NCI-H1694 treated with DMSO at 0.1 percent for 48 hours (cell line): ENCODE results near the gene CTNNA2.

Experiments
- DNase-seq: peaks from one replicate; lab custom pipeline; 2025; lab: John Stamatoyannopoulos, UW

Gene CTNNA2

DNA sequence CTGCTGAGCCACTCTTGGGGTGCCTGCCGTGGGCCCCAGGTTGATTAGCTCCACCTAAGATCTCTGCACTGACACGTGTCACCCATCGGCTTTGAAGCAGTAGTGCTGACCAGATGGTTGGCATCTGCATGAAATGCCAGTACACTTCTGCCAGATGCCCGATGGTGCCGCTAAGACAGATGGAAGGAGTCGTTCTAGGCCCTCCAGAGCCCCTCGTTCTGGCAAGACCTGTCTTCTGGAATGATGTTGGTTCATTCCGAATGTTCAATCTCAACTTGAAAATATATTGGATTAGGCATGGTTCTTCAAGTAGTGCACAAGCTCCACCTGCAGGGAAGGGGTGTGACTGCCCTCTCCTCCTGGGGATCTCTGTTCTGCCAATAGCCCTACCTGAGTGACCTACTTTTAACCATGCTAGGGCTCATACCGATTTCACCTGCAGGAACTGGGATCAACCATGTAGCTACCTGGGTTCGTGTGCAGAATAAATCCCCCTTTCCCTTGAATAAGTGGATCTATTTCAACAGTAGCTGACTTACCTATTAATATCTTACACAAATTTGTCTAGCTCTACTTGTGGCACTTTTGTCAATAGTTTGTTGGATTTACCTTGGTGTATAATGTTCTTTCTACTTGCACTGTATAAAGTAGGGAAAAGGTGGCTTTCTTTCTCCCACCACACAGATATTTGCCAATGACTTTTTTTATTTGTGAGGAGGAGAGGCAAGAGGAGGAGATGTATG lies 342.6 kb downstream of the CTNNA2 start:
- DNase-seq = no peak

DNA sequence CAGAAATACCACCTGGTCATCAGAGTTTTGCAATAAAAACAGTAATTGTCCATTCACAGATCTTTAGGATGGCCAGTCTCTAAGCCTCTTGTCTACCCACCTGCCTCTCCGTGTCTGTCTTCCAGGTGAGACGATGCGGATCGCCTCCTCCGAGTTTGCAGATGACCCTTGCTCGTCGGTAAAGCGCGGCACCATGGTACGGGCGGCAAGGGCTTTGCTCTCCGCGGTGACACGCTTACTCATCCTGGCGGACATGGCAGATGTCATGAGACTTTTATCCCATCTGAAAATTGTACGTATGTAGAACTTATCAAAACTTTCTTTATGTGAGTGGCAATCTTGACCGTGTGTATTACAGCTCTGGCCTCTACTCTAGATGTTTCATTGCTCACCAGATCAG lies 345.0 kb downstream of the CTNNA2 start:
- no peak for DNase-seq

DNA sequence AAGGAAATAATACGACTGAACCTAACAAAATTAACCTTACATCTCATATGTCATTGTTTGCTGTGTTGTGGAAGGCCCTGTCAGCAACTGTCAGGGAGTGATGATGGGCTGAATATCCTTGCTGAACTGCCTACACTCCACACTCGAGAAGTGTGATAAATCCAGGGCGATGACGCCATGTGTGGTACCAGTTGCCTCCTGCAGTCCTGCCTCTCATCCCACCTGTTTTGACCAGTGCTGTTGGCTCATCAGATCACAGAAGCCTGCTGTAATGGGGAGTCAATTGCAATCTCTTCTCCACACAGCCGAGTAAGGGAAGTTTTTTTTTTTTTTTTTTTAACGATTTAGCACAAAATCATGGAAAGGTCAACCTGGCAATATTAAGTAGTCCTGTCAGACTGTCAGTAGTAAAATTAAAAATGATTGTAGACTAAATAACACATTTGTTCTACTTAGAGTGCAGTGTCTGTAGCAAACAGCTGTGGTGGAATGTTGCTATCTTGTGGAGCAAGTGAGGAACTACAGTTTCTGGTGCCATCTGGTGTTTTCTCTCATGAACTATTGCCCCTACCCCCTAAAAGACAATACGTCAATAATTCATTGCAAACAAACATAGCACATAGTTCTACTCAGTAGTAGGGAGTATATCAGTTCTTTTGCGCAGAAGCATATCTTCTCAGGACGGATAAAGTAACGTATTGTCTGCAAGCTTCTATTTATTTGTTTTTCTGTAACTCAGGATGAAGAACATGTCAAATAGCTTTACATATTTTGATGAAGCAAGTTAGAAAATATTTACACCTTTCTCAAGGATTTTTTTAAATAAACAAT lies 347.6 kb downstream of the CTNNA2 start:
- peak; percentile 4 for DNase-seq

DNA sequence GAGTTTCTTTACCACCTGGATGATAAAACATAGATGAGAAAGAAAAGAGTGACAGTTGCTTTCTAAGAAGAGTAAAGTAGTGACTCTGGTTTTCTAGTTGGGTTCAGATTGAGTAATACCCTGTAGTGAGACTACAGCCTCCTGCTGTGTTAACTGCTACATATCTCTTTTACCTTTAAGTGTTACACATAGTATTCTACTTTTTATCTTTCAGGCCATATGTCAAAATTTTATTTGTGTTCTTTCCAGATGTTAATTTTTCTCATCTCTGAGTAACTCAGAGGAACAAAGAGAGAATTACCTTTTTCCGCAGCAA lies 348.2 kb downstream of the CTNNA2 start:
- DNase-seq = no peak

DNA sequence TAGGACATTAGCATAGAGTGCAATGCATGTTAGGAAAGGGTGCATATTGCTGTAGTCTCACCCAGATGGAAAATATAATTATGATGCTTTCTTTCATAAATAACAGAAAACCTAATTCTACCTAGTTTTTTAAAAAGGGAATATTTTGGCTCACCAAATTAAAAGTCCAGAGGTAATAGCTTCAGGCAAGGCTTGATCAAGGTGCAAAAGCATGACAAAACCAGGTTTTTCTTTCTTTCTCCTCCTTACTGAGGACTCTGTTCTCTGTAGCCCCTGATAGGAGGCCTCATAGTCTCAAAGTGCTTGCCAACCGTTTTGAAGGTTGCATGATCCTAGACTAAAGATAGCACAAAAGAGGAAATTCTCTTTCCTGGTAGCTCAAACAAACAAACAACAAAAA lies 349.9 kb downstream of the CTNNA2 start:
- no peak for DNase-seq

DNA sequence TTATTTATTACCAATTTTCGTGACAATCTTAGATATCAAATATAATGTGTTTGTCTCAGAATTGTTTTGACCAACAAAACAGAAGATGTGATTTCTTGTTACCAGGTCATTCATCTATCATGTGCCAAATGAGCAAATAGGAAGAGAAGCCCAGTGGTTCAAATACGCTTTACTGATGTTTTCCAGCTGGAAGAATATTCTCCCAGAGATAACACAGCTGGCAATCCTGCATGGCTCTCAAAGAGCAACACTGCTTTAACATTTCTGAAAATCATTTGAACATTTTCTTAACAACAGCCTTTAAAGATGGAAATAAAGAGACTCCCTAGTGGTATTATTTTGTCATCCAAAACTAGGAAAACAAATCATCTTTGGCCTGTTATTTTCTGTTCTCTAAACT lies 359.8 kb downstream of the CTNNA2 start:
- DNase-seq = no peak

DNA sequence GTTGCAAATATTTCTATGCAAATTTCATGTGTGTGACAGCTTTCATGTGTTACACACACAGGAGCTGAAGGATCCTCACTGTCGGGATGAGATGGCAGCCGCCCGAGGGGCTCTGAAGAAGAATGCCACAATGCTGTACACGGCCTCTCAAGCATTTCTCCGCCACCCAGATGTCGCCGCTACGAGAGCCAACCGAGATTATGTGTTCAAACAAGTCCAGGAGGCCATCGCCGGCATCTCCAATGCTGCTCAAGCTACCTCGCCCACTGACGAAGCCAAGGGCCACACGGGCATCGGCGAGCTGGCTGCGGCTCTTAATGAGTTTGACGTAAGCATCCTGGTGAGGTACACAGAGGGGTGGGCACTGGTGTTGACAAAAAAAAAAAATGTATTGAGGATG lies 361.2 kb downstream of the CTNNA2 start:
- DNase-seq = no peak

DNA sequence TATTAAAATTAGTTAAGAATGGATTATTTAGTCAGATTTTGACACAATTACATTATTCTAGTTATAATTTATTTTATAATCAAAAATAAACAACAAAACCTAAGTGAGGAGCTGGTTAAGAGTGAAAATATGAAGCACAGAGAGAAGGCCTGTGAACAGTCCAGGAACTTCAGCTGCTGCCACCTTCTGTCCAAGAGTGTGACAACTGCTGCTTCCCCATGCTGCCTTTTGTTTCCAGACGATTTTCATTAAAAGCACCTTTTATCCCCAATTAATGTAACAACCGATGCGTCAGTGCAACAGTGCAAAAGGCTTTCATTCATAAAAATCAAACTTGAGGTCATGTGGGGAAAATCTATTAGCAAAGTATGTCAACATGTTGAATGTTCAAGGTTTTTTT lies 363.6 kb downstream of the CTNNA2 start:
- DNase-seq = peak; percentile 22

DNA sequence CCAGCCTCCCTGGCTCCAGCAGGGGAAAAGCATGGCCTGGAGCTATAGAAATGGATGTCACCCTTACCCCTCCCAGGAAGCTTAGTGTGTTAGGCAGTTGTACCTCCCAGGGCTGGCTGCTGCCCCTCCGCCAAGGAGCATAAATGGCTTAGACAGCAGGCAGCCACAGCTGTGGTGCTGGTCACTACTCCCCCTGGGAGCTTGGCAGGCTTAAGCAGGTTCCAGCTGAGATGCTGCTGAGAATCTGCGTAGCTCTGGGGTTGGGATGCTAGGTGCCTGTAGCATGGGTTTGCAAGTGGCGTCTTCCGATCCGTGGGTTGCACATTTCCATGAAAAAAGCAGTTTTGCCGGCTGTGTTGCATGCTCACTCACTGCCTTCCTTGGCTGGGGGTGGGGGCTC lies 369.7 kb downstream of the CTNNA2 start:
- DNase-seq = no peak

DNA sequence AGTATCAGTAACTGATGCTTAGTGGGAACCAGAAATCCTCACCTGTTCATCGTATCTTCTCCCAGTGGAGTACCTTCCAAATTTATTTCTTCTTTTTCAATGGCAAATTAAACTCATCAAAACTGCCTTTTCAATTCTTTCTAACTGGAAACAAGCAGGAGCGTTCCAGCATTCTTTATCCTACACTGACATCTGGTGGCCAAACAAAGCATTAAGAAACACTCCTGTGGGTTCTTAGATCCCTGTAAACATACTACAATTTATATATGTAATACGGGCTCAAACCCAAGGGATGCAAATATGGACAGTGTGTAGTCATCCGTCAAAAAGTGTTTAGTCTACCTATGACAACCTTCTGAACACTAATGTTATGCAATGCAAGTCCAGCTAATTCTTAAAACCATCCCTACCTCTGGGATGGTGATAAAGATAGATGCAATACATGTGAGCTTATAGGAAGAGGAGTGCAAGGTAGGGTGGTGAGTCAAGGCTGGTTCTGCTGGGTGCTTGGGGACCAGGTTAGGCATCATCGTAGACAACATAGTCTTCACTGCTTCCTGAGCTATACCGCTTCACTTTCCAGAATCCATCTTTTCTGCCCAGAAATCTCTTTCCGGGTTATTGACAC lies 375.0 kb downstream of the CTNNA2 start:
- DNase-seq = peak; percentile 60

DNA sequence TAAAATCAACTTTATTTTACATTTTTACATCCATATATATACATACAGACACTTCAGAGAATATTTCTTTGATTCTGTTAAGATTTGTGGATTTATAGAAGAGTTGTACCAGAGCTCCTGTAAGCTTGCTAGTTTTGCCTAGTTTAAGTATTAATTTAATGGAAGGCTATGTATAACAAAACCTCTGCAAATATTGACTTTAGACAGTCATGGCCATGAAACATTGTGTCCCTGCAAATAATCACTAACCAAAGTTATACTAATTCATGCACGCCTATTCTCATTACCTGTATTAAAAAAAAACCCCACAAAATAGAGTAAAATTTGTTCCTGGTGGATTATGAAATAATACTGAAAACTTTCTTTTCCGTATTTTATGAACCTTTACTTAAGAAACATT lies 379.3 kb downstream of the CTNNA2 start:
- DNase-seq = no peak

DNA sequence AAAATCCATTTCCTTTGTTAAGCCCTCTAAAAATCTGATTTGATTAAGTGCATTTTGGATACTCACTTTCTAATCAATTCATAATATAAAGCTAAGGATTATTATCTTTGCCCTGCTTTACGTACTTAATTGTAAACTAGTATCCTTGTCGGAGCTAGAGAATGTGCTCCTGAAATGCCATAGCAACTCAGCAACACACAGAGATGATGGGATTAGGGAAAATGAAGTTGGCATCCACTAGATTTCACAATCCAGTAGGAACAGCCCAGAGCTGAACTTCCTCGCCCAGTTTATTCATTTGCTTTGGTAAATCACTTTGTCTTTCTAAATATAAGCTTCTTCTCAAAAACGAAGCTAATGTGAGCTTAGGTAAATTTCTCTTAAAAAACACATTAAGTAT lies 386.3 kb downstream of the CTNNA2 start:
- DNase-seq = no peak

DNA sequence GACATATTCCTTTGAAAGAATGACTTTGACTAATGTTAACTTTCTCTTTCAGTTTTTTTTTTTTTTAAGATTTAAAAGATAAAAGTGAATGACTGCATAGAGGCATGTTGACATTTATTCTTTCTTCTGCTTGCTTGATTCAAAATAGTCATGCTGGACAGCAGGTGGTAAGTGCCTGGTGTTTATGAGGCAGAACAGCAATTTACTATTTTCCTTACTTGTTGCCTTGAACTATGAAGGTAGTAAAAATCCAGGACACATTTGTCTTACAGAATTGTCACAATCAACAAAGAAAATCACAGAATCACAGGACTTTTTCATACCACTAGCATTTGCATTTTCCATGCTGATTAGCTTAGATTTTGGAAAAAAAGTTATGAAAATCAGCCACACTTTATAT lies 388.3 kb downstream of the CTNNA2 start:
- no peak for DNase-seq

DNA sequence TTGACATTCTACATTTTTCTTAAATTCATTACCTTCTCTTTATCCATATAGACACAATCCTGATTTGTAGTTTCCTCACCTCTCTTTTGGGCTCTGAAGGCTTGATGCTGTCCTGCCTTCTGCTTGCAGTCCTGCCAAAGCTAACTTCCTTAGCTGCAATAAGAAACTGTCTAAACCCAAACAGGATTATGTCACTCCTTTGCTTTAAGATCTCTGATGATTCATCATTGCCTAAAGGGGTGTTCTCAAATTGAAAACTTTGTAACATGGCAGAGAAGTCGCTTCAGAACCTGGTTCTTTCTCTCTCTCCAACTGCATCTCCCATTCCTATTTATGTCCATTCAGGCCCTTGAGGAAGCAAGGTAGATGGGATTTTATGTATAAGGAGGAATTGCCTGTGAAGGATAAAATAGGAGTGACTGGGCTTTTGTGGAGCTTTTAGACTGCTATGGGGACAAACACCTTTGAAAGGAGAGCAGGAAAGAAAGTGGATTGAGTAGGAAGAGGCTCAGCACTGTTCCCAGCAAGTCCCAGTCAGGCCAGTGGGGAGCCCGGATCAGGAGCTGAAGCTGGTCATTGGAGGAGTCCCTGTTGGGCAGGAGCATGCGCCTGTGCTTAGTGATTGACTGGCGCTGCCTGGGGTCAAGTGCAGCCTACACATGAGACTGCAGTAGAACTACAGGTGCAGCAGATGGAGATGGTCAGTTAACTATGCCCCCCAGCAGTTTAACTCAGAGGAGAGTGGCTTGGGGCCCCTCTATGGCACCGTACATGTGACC lies 390.6 kb downstream of the CTNNA2 start:
- DNase-seq = no peak

DNA sequence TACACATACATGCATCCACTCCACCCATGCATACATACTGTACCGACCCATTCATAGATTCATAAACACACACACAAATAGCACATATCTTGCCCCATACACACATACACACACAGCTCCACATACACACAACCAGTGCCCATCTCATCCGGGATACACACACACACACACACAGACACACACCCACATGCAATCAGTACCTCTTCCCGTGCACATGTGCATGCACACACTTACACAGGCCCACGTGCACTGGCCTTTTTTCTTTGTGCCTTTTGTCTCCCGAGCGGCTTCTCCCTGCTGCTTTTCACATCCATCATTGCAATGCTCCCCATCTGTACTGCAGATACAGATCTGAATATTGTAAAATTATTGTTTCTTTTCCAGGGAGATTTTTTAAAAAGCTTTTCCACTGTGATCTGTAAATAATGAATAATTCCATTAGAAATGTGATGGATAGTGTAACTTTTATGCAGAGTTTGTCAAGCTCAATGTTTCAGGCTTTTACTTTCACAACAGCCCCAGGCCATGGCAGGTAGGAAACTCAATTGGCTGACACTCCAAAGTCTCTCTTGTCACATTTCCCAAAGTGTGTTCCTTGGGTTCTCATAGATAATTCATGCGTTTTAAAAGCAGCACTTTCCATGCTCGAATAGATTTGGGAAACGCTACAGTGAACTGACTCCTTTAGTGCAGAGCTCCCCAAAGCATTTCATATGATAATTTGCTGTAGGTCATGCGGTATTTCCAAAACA lies 393.5 kb downstream of the CTNNA2 start:
- DNase-seq = no peak

DNA sequence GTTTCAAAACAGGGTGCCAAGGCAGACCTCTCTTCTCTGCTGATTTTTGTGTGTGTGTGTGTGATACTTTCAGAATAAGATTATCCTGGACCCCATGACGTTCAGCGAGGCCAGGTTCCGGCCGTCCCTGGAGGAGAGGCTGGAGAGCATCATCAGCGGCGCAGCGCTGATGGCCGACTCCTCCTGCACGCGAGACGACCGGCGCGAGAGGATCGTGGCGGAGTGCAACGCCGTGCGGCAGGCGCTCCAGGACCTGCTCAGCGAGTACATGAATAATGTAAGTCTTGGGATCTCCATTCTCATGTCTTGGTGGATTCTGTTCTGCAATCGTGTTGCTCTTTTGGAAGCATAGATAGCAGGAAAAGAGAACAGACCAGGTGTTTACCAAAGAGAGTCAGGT lies 396.7 kb downstream of the CTNNA2 start:
- no peak for DNase-seq

DNA sequence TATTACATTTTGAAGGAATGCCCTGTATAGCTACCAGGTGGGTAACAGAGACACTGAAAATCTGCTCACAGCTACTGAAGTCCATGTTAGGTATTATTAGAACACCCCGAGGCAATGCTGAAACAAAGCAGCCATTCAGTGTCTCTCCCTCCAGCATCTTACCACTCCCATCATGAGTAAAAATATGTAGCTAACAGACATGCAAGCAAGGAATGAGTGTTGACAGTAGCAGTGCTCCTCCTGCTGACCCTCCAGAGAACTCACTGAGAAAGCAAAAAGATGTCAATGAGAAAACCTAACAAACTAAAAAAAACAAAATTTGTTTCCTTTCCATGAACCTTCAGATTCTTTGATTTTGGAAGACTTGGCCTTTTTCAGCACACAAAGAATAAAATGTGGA lies 397.8 kb downstream of the CTNNA2 start:
- no peak for DNase-seq

DNA sequence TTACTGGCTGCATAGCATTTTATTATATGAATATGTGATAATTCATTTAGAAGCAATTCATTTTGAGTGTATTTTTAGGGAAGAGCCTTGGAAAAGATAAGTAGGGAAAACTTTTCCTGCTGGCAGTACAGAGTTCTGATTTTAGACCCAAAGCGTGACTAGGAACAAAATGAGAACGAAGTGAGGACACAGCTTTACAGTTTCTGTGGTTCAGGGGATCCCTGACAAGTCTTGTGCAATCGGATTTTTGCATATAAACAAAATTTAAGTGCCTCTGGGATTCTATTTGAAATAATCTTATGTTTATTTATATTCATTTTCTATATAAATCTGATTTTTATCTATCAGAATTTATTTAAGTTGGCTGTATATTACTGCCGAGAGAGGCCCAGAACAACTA lies 402.6 kb downstream of the CTNNA2 start:
- no peak for DNase-seq

DNA sequence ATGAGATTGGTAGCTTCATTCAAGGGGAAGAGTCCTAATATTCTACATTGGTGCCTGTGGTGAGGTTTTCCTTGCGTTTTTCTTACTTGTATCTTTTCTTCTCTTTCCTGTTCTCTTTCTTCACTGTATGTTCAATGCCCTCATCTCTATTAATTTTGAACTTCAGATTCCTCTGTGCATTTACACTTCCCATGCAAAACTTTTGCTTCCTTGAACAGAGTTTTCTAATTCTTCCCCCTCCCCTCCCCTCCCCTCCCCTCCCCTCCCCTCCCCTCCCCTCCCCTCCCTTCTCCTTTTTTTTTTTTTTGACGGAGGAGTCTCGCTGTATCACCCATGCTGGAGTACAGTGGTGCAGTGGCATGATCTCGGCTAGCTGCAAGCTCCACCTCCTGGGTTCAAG lies 403.4 kb downstream of the CTNNA2 start:
- DNase-seq = no peak

DNA sequence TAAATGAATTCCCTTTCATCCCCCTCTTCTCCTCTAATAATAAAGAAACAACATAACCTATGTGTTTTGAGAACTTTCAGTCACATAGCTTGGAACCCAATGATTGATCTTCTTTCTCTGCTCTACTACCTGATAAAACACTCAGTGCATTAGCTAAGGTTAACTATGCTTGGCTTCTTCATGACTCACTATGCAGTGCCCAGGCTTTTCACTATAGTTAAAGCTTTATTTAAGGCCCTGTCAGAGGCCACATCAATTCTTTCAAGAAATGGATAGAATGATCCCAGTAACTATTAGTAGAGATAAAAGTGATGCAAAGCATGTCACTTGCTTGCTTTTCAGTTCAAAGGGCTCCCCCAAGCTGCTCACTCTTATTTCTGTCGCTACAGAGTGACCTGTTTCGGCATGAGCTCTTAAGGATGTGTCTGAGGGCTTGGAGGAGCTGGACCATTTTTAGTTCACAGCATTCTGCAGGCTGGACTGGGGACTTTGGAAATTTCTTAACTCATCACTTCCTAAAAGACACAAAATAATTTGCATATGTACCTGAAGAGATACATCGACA lies 407.7 kb downstream of the CTNNA2 start:
- DNase-seq = no peak

DNA sequence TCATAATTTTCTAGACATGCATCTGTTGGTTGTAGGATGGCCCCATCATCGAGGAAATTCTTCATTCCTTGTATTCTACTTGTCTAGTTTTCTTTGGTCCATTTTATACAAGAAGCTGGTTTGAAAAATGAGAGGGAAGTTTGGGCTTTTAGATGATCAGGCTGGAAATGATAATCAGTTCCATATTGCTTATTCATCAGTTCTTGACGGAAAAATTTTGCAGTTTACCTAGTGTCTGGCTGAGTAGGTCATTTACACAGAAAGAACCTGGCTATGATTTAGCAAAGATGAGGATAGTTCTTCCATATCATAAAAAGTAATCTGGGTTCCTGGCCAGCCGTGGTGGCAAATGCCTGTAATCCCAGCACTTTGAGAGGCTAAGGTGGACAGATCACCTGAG lies 416.8 kb downstream of the CTNNA2 start:
- DNase-seq = no peak
